ENCODE measurements around the gene HTRA3.

GRCh38 chr4:8268211-8268610, 1.3 kb upstream of the HTRA3 start:
- TF ChIP-seq CTCF (IDR thresholded peaks at IDR 0.05) (no peak), EP300 (IDR thresholded peaks at IDR 0.05) (no peak), POLR2A (IDR thresholded peaks at IDR 0.05) (no peak)

Data from suprapubic skin (tissue), 3 donors.